ENCODE measurements around the gene AIF1. TPM values are rescaled to one million over a fixed set of nuclear protein-coding genes. Genes with fewer than 3 reads are reported as not detected.

AIF1 gene
- total RNA-seq, 1 donor from 2014 or later = 15.2 TPM

DNA sequence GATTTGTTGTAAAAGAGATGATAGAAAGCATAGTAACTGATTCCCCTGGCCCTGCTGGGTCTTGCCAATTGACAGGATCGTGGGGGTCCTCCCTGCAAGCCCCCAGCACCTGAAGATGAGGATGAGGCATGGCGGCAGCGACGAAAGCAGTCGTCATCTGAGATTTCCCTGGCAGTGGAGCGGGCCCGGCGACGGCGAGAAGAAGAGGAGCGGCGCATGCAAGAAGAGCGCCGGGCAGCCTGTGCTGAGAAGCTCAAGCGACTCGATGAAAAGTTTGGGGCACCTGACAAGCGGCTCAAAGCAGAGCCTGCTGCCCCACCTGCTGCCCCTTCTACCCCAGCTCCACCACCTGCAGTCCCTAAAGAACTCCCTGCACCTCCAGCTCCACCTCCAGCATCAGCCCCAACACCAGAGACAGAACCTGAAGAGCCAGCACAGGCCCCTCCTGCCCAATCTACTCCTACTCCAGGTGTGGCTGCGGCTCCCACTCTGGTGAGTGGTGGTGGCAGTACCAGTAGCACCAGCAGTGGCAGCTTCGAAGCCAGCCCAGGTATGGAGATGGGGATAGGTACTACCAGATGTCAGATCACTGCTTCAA lies 12.8 kb downstream of the AIF1 start:
- H3K27ac ChIP-seq (replicated peaks) = no peak overlapping the region
- no peaks in the 10 kb centered on the region for H3K9me3 ChIP-seq (replicated peaks)
- peaks cover 98% of the 10 kb centered on the region for H3K36me3 ChIP-seq
- H3K4me1 ChIP-seq = peaks cover 2% of the 10 kb centered on the region
- no peaks in the 10 kb centered on the region for H3K27me3 ChIP-seq (ENCODE audit: low read depth)
- H3K4me3 ChIP-seq = no peak overlapping the region
- intact Hi-C loops (cut with micrococcal nuclease) = no loop called here
- TF ChIP-seq, protein P1, sequence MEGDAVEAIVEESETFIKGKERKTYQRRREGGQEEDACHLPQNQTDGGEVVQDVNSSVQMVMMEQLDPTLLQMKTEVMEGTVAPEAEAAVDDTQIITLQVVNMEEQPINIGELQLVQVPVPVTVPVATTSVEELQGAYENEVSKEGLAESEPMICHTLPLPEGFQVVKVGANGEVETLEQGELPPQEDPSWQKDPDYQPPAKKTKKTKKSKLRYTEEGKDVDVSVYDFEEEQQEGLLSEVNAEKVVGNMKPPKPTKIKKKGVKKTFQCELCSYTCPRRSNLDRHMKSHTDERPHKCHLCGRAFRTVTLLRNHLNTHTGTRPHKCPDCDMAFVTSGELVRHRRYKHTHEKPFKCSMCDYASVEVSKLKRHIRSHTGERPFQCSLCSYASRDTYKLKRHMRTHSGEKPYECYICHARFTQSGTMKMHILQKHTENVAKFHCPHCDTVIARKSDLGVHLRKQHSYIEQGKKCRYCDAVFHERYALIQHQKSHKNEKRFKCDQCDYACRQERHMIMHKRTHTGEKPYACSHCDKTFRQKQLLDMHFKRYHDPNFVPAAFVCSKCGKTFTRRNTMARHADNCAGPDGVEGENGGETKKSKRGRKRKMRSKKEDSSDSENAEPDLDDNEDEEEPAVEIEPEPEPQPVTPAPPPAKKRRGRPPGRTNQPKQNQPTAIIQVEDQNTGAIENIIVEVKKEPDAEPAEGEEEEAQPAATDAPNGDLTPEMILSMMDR (IDR thresholded peaks at IDR 0.05; ENCODE audit: borderline replicate concordance) = no peak
- DNase-seq = no peak

DNA sequence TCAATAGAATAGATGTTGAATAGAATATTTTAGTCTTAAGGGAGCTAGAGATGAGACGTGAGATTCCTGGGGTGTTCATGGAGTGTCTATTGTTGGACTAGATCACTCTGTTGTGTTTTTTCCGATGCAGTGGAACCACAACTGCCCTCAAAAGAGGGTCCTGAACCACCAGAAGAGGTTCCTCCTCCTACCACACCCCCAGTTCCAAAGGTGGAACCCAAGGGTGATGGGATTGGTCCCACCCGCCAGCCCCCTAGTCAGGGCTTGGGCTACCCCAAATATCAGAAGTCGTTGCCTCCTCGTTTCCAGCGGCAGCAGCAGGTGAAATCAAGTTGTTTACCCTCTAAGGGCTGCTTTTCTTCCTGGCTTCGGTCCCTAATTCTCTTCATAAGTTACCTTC lies 14.0 kb downstream of the AIF1 start:
- DNase-seq = no peak
- H3K4me3 ChIP-seq = no peak overlapping the region
- no peaks in the 10 kb centered on the region for H3K4me1 ChIP-seq
- intact Hi-C loops (cut with micrococcal nuclease) = no loop called here
- peaks cover 100% of the 10 kb centered on the region for H3K36me3 ChIP-seq
- H3K27me3 ChIP-seq (ENCODE audit: low read depth) = no peaks in the 10 kb centered on the region
- TF ChIP-seq, protein P1 (IDR thresholded peaks at IDR 0.05; ENCODE audit: borderline replicate concordance) = no peak
- H3K9me3 ChIP-seq (replicated peaks) = no peaks in the 10 kb centered on the region
- no peak overlapping the region for H3K27ac ChIP-seq (replicated peaks)

DNA sequence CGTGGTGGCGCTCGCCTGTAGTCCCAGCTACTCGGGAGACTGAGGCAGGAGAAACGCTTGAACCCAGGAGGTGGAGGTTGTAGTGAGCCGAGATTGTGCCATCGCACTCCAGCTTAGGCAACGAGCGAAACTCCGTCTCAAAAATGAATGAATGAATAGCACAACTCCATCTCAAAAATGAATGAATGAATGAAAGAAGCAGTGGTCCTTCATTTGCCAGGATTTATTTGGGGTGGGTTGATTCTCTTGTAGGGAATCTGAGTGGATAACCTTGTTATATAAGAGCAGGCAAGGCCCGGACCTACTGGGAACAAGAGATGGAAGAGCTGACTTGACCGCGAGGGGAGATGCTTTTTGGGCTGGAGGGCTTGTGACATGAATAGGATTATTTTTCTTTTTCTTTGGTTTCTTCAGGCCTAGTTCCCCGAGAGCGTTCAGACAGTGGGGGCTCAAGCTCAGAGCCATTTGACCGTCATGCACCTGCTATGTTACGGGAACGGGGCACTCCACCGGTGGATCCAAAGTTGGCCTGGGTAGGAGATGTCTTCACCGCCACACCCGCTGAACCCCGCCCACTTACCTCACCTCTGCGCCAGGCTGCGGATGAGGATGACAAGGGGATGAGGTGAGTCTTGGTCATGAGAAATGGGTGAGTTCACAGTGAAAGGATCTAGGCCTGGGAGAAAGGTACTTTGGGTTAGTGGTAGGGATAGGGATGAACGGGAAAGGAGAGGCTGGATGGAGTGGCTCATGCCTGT lies 15.3 kb downstream of the AIF1 start:
- no peaks in the 10 kb centered on the region for H3K27me3 ChIP-seq (ENCODE audit: low read depth)
- intact Hi-C loops (cut with micrococcal nuclease) = no loop called here
- no peak overlapping the region for H3K27ac ChIP-seq (replicated peaks)
- TF ChIP-seq, protein P1 (IDR thresholded peaks at IDR 0.05; ENCODE audit: borderline replicate concordance) = no peak
- no peak overlapping the region for H3K4me3 ChIP-seq
- H3K9me3 ChIP-seq (replicated peaks) = no peaks in the 10 kb centered on the region
- peaks cover 100% of the 10 kb centered on the region for H3K36me3 ChIP-seq
- DNase-seq = no peak
- no peaks in the 10 kb centered on the region for H3K4me1 ChIP-seq

DNA sequence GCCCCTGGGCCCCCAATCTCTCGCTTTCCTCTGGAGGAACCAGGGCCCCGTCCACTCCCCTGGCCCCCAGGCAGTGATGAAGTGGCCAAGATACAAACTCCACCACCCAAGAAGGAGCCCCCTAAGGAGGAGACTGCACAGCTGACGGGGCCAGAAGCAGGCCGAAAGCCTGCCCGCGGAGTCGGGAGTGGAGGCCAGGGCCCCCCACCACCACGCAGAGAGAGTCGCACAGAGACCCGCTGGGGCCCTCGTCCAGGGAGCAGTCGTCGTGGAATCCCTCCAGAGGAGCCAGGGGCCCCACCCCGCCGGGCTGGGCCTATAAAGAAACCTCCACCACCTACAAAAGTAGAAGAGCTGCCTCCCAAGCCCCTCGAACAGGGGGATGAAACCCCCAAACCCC lies 16.2 kb downstream of the AIF1 start:
- Histone ChIP-seq H3K36me3 (peaks cover 100% of the 10 kb centered on the region), H3K4me1 (no peaks in the 10 kb centered on the region), H3K27ac (replicated peaks) (no peak overlapping the region), H3K9me3 (replicated peaks) (no peaks in the 10 kb centered on the region), H3K4me3 (no peak overlapping the region), H3K27me3 (ENCODE audit: low read depth) (no peaks in the 10 kb centered on the region)
- no peak for DNase-seq
- TF ChIP-seq, protein P1 (IDR thresholded peaks at IDR 0.05; ENCODE audit: borderline replicate concordance) = no peak
- intact Hi-C loops (cut with micrococcal nuclease) = no loop called here

DNA sequence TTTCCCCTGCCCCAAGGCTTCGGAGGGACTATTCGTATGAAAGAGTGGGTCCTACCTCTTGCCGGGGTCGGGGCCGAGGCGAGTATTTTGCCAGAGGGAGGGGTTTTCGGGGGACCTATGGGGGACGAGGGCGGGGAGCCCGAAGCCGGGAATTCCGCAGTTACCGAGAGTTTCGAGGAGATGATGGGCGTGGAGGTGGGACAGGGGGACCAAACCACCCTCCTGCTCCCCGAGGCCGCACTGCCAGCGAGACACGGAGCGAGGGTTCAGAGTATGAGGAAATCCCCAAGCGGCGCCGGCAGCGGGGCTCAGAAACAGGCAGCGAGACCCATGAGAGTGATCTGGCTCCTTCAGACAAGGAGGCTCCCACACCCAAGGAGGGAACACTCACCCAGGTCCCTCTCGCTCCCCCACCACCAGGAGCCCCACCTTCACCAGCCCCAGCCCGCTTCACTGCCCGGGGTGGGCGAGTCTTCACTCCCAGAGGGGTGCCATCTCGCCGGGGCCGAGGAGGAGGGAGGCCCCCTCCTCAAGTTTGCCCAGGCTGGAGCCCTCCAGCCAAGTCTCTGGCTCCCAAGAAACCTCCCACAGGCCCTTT lies 16.7 kb downstream of the AIF1 start:
- H3K27me3 ChIP-seq (ENCODE audit: low read depth) = no peaks in the 10 kb centered on the region
- H3K4me1 ChIP-seq = no peaks in the 10 kb centered on the region
- no peak overlapping the region for H3K27ac ChIP-seq (replicated peaks)
- DNase-seq = no peak
- no peaks in the 10 kb centered on the region for H3K9me3 ChIP-seq (replicated peaks)
- no peak overlapping the region for H3K4me3 ChIP-seq
- peaks cover 100% of the 10 kb centered on the region for H3K36me3 ChIP-seq
- intact Hi-C loops (cut with micrococcal nuclease) = no loop called here
- TF ChIP-seq, protein P1 (IDR thresholded peaks at IDR 0.05; ENCODE audit: borderline replicate concordance) = no peak

Measured in left ventricle myocardium inferior (tissue), 1 donor.